Skeletal muscle tissue (tissue), 4 donors: ENCODE data around the gene ETV3. TPM values are rescaled to one million over a fixed set of nuclear protein-coding genes. Genes with fewer than 3 reads are reported as not detected.
"Not testable (repeated sequence)": the region's sequence is repeated elsewhere in the genome, so short reads cannot be mapped to it uniquely, and the experiment has no call there.

Source experiments
- H3K27ac ChIP-seq: one replicate; pipeline ENCODE4 v1.7.0; 2013; ENCODE audit warnings: mild to moderate bottlenecking, low read depth, low read length, inconsistent platforms
- H3K27me3 ChIP-seq, 3 donors: one replicate each; pipeline ENCODE4 v1.7.0; 2013; ENCODE audit warnings: low read length in 3 of 3; ENCODE audit not compliant: control insufficient read depth in 3 of 3, insufficient read depth in 3 of 3
- H3K36me3 ChIP-seq, 3 donors: one replicate each; pipeline ENCODE4 v1.7.0; 2013; ENCODE audit warnings: low read length in 3 of 3; ENCODE audit not compliant: control insufficient read depth in 3 of 3, insufficient read depth in 3 of 3
- H3K4me1 ChIP-seq, 3 donors: one replicate each; pipeline ENCODE4 v1.7.0; 2013; ENCODE audit warnings: low read length in 3 of 3, mild to moderate bottlenecking in 3 of 3; ENCODE audit not compliant: control insufficient read depth in 3 of 3, insufficient read depth in 3 of 3
- H3K4me3 ChIP-seq, 3 donors: one replicate each; pipeline ENCODE4 v1.7.0; 2013; ENCODE audit warnings: low read length in 3 of 3
- H3K9ac ChIP-seq, 3 donors: one replicate each; pipeline ENCODE4 v1.7.0; 2013; ENCODE audit warnings: low read length in 3 of 3, mild to moderate bottlenecking in 3 of 3, moderate library complexity in 2 of 3, low read depth in 1 of 3
- H3K9me3 ChIP-seq, 3 donors: one replicate each; pipeline ENCODE4 v1.7.0; 2013; ENCODE audit warnings: low read length in 3 of 3; ENCODE audit not compliant: control insufficient read depth in 3 of 3
- total RNA-seq: library from RNA; depleted of rRNA; stranded (reverse); fragments of >200 nt; gene quantifications from one replicate; pipeline ENCODE4 v1.2.3, GENCODE V29; 2014
- donor health status: Osteomylitis.

Gene ETV3
- total RNA-seq, result 14.6 TPM

DNA sequence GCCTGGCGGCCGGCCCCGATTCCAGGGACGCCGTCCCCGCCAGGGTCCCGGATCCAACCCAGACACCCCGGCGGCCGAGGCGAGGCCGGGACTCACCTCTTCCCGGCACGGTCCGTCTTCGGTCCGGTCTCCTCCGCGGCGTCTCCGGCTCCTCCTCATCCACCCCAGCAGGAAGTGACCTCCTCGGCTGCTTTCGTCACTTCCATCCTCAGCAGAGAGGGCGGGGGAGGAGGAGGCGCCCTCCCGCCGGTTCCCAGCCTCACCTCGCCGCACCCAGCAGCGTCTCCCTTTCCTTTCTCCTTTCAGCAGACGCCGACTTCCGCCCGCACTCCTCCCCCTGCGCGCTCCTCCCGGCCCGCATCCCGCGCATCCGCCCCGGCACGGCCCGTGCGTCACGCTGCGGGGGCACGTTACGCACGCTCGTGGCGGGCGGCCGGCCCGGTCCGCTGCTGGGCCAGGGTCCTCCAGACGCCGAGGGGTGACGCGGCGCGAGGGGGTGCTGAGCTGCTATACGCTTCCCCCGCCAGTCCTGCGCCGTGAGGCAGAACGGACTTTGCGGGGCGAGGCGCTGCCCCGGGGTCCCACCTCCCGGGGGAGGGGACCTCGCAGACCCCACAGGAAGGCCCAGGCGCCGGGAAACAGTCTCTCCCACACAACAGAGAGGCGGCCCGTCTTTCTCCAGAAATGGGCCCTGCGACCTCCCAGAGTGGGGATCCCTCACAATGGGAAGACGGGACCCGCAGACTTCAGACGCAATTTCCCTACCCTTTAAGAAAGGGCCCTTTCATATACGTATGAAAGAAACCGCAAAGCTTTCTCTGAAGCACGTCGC, at the start of gene ETV3:
TSS of gene ETV3 (minus strand) at position 176 of the 832 bp plus-strand sequence. CDS start 2,043 bp downstream, outside the sequence.
- H3K9ac ChIP-seq, result peak within 1 kb of the TSS; percentile 88 to 95 (median 90)
- H3K4me1 ChIP-seq, result peaks cover 17 to 24% (median 17%) of the 10 kb centered on the region in 3 donors
- H3K27me3 ChIP-seq, result no peaks in the 10 kb centered on the region
- peaks cover 17 to 27% (median 26%) of the 10 kb centered on the region in 3 donors for H3K36me3 ChIP-seq
- H3K9me3 ChIP-seq, result no peaks in the 10 kb centered on the region
- H3K4me3 ChIP-seq, result peak within 1 kb of the TSS; percentile 82 to 87 (median 84)
- peak within 1 kb of the TSS; percentile 94 for H3K27ac ChIP-seq

DNA sequence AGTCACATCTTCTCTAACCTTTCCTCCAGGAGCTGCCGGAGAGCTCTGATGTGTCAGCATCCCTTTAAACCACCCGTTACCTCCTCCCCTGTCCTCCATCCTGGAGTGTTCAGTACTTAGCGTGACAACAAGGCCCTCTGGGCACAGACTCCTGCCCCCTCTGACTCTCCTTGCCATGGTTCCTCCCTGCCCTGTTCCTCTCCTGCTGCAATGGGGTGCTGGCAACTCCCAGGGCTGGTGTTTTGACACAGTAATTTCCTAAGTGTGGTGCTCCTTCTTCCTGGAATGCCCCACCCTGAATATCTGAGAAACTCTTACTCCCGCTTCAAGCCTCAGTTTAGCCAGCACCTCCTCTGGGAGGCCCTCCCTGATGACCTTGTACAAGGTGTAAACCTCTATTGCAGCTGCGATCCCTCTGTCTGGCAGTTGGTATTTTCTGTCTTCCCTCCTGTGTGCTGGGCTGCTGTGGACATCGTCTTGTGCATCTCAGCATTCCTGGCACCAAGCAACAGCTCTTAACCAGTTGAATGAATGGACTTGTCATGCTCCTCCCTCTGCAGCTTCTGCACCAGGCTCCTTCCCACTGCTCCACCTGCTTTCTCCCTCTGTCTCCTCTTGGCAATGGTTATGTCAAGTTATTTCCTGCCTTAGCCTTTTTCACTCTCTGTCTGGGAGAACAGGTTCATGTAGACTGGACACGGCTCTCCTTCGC, 48.2 kb upstream of the ETV3 start:
- H3K4me1 ChIP-seq, result peaks cover 0 to 4% (median 0%) of the 10 kb centered on the region in 3 donors
- H3K27me3 ChIP-seq, result peaks cover 11 to 21% (median 18%) of the 10 kb centered on the region in 3 donors

DNA sequence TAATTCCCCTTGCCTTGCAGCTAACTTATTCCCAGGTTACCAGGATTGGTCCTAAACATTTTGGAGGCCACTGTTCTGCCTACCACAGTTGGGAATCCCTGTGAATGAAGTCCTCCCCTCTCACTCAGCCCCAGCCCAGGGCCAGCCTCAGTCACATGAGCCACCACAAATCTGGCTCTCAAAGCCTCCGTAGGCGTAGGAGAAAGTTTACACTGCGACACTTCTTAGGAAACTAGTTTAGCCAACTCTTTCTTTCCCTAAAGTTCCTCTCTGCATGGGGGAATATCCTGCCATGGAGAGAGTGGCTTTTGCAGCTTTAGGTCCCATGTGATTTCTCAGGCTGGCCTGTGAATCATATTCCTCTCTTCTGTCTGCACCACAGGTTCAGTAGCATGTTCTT, 45.7 kb upstream of the ETV3 start:
- Histone ChIP-seq H3K9me3 (peaks cover 0 to 2% (median 2%) of the 10 kb centered on the region in 3 donors), H3K4me3 (no peak overlapping the region), H3K27me3 (peaks cover 4 to 15% (median 8%) of the 10 kb centered on the region in 3 donors)

More for the DNA sequence above, 48.2 kb upstream of the ETV3 start:
- H3K9me3 ChIP-seq, result peaks cover 0 to 2% (median 2%) of the 10 kb centered on the region in 3 donors
- no peaks in the 10 kb centered on the region for H3K36me3 ChIP-seq
- no peak overlapping the region for H3K27ac ChIP-seq
- no peak overlapping the region for H3K9ac ChIP-seq
- no peak overlapping the region for H3K4me3 ChIP-seq

GRCh38 chr1:157182371-157182770, 44.2 kb upstream of the ETV3 start:
- not testable (repeated sequence) for H3K27ac ChIP-seq, H3K4me3 ChIP-seq, H3K9me3 ChIP-seq, H3K4me1 ChIP-seq, H3K9ac ChIP-seq, H3K36me3 ChIP-seq
- H3K27me3 ChIP-seq, result peaks cover 4 to 12% (median 8%) of the 10 kb centered on the region in 3 donors

More for the DNA sequence above, 45.7 kb upstream of the ETV3 start:
- Histone ChIP-seq H3K27ac (no peak overlapping the region), H3K36me3 (no peaks in the 10 kb centered on the region), H3K9ac (no peak overlapping the region), H3K4me1 (peaks cover 0 to 4% (median 0%) of the 10 kb centered on the region in 3 donors)

DNA sequence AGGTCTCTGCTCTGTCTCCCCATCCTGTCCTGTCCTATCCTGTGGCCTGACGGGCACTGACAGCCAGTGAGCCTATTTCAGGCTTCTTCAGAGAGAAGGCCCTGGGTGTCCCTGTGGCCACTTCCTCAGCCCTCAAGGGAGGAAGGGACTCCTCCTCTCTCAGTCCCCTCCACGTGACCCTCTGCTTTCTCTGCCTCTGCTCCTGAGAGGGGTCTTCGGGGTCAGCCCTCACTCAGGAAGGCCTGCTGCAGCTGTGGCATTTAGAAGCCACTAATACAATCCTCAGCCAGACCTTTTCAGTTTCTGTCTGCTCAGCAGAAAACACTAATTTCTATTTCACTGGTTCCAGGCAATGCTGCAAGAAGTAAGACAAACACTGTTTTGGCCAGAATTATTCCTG, 43.6 kb upstream of the ETV3 start:
- peaks cover 0 to 4% (median 0%) of the 10 kb centered on the region in 3 donors for H3K4me1 ChIP-seq
- H3K27ac ChIP-seq, result no peak overlapping the region
- H3K4me3 ChIP-seq, result no peak overlapping the region
- peaks cover 0 to 2% (median 2%) of the 10 kb centered on the region in 3 donors for H3K9me3 ChIP-seq
- no peaks in the 10 kb centered on the region for H3K36me3 ChIP-seq
- H3K9ac ChIP-seq, result no peak overlapping the region
- peaks cover 4 to 9% (median 8%) of the 10 kb centered on the region in 3 donors for H3K27me3 ChIP-seq

DNA sequence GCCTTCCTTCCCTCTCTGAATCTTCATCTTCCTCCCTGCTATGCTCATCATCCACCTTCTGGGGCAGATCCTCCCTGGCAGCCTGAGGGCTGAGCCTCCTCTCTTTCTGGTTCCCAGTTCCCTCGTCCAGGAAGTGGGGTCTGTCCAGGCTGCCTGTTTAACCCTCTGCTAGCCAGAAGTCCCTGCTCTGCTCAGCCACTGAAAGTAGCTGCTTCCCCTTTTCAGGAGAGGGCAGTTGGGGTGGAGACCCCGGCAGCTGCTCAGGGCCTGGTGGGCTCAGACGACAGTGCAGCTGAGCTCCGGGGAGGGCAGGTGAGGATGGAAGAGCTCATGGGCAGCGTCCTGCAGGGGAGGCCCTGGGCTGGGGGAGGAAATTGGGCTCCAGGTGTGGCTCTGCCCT, 43.1 kb upstream of the ETV3 start:
- H3K27ac ChIP-seq, result no peak overlapping the region
- peaks cover 4 to 8% (median 8%) of the 10 kb centered on the region in 3 donors for H3K27me3 ChIP-seq
- H3K9me3 ChIP-seq, result peaks cover 0 to 2% (median 2%) of the 10 kb centered on the region in 3 donors
- H3K4me1 ChIP-seq, result peaks cover 0 to 4% (median 0%) of the 10 kb centered on the region in 3 donors
- no peak overlapping the region for H3K4me3 ChIP-seq
- no peak overlapping the region for H3K9ac ChIP-seq
- H3K36me3 ChIP-seq, result no peaks in the 10 kb centered on the region

DNA sequence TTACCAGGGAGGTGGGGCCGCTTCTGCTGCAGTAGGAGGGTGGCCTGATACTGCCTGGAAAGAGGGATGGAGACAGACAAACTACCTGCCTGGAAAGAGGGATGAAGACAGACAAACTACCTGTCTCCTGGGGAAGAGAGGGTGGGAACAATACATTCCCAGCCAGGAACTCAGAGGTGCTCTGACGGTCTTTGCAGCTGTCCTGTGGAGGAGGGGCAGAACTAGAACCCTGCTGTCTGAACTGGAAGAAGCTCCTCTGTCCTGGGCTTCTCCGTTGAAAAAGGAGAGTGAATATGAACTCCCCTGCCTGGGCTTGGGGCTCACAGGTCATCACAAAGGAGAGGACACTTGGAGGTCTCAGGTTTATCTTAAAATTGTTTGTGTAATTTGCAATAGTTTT, 40.3 kb upstream of the ETV3 start:
- peaks cover 0 to 4% (median 0%) of the 10 kb centered on the region in 3 donors for H3K4me1 ChIP-seq
- H3K4me3 ChIP-seq, result no peak overlapping the region
- H3K9ac ChIP-seq, result no peak overlapping the region
- peaks cover 0 to 14% (median 0%) of the 10 kb centered on the region in 3 donors for H3K27me3 ChIP-seq
- no peaks in the 10 kb centered on the region for H3K36me3 ChIP-seq
- H3K27ac ChIP-seq, result no peak overlapping the region
- peaks cover 0 to 1% (median 0%) of the 10 kb centered on the region in 3 donors for H3K9me3 ChIP-seq

DNA sequence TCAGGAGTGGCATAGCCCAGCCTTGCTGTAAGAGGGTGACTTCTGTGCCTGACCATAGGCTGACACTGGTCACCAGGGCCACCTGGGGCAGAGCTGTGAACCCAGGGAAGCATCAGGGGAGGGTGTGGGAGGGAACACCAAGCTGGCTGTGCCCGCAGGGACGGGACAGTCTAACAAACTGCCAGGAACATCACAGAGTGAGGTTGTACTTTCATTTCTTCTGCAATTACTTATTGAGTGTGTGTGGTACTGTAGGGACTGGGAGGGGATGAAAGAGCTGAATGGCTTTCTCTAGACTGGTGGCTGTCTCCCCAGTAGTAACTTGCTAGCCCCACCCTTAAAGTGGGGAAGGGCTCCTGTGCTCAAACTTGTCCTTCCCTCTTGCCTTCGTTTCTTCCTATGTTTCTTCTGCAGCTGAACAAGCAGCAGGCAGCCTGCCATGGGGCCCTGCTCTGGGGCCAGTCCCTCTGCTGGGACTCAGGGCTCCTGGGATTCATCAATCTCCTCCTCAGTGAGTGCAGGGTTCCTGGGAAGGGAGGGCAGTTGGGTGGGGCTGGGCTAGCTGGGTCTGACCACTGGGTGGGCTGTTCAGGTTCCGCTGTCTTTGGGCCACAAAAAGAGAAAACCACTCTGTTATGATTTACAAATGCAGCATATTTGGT, 39.7 kb upstream of the ETV3 start:
- H3K9me3 ChIP-seq, result no peaks in the 10 kb centered on the region
- H3K9ac ChIP-seq, result no peak overlapping the region
- H3K4me3 ChIP-seq, result no peak overlapping the region
- H3K4me1 ChIP-seq, result peaks cover 0 to 2% (median 0%) of the 10 kb centered on the region in 3 donors
- peaks cover 0 to 14% (median 0%) of the 10 kb centered on the region in 3 donors for H3K27me3 ChIP-seq
- no peaks in the 10 kb centered on the region for H3K36me3 ChIP-seq
- H3K27ac ChIP-seq, result no peak overlapping the region

DNA sequence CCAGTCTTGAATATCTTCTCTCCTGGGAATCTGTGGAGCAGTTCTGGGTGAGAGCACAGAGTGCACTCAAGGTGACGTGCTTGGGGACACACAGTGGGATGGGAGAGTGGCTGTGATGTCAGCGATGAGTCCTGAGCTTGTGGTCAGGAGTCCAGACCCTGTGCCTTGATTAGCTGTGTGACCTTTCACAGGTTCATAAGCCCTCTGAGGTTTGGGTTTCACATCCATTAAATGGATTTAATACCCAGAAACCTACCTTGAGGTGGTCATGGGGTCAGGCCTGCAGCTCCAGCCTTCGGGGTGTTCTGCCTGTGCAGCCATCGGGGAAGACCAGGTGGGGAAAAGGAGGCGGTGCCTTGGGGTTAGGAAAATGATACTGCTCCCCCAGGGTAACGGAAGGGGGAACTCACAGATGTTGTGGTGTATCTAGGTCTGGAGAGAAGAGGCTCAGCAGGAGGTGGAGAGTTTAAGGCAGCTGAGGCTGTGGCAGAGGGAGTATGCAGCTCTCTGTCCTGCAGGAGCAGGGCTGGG, 38.5 kb upstream of the ETV3 start:
- no peaks in the 10 kb centered on the region for H3K4me1 ChIP-seq
- H3K9me3 ChIP-seq, result no peaks in the 10 kb centered on the region
- H3K27ac ChIP-seq, result no peak overlapping the region
- no peaks in the 10 kb centered on the region for H3K36me3 ChIP-seq
- H3K27me3 ChIP-seq, result peaks cover 0 to 14% (median 0%) of the 10 kb centered on the region in 3 donors
- no peak overlapping the region for H3K9ac ChIP-seq
- H3K4me3 ChIP-seq, result no peak overlapping the region
